Measurements from ENCODE around the gene ACSM5. TPM values are rescaled to one million over a fixed set of nuclear protein-coding genes. Genes with fewer than 3 reads are reported as not detected.

ACSM5 gene
- total and polyA plus RNA-seq, 4 donors, result 4.2 to 240 (median 156) TPM

GRCh38 chr16:20404637-20405036 is 4.7 kb upstream of the ACSM5 start, which contains the start of gene PDILT:
TSS of gene PDILT (minus strand) at chr16:20404737. CDS start at chr16:20399300, 5,437 bp downstream.
- 96% methylated on average over 2 of the region's 2 CpGs for whole genome bisulfite sequencing
- H3K9ac ChIP-seq (ENCODE audit: low read depth in 1 of 2, low read length in 2 of 2), result no peak within 1 kb of the TSS
- H3K4me3 ChIP-seq (ENCODE audit: low read depth in 1 of 3, low read length in 3 of 3), result no peak within 1 kb of the TSS
- TF ChIP-seq RXRA (IDR thresholded peaks at IDR 0.05) (no peak), YY1 (IDR thresholded peaks at IDR 0.05) (no peak), SP1 (IDR thresholded peaks at IDR 0.05) (no peak), FOXA2 (IDR thresholded peaks at IDR 0.05) (no peak), CTCF (IDR thresholded peaks at IDR 0.05; ENCODE audit: low read depth, low read length, missing input control) (no peak), HNF4G (IDR thresholded peaks at IDR 0.05) (no peak), ATF3 (IDR thresholded peaks at IDR 0.05) (no peak), NR2F2 (IDR thresholded peaks at IDR 0.05) (no peak), GABPA (IDR thresholded peaks at IDR 0.05 in 1 of 2, conservative IDR thresholded peaks at IDR 0.05 in 1 of 2) (no peak), JUND (IDR thresholded peaks at IDR 0.05) (no peak), TAF1 (conservative IDR thresholded peaks at IDR 0.05) (no peak), EGR1 (IDR thresholded peaks at IDR 0.05; ENCODE audit: low read depth in 2 of 2) (no peak), FOXA1 (IDR thresholded peaks at IDR 0.05) (no peak), HNF4A (conservative IDR thresholded peaks at IDR 0.05) (no peak)
- TF ChIP-seq, protein P1, sequence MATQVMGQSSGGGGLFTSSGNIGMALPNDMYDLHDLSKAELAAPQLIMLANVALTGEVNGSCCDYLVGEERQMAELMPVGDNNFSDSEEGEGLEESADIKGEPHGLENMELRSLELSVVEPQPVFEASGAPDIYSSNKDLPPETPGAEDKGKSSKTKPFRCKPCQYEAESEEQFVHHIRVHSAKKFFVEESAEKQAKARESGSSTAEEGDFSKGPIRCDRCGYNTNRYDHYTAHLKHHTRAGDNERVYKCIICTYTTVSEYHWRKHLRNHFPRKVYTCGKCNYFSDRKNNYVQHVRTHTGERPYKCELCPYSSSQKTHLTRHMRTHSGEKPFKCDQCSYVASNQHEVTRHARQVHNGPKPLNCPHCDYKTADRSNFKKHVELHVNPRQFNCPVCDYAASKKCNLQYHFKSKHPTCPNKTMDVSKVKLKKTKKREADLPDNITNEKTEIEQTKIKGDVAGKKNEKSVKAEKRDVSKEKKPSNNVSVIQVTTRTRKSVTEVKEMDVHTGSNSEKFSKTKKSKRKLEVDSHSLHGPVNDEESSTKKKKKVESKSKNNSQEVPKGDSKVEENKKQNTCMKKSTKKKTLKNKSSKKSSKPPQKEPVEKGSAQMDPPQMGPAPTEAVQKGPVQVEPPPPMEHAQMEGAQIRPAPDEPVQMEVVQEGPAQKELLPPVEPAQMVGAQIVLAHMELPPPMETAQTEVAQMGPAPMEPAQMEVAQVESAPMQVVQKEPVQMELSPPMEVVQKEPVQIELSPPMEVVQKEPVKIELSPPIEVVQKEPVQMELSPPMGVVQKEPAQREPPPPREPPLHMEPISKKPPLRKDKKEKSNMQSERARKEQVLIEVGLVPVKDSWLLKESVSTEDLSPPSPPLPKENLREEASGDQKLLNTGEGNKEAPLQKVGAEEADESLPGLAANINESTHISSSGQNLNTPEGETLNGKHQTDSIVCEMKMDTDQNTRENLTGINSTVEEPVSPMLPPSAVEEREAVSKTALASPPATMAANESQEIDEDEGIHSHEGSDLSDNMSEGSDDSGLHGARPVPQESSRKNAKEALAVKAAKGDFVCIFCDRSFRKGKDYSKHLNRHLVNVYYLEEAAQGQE (IDR thresholded peaks at IDR 0.05), result no peak
- TF ChIP-seq, protein P2, sequence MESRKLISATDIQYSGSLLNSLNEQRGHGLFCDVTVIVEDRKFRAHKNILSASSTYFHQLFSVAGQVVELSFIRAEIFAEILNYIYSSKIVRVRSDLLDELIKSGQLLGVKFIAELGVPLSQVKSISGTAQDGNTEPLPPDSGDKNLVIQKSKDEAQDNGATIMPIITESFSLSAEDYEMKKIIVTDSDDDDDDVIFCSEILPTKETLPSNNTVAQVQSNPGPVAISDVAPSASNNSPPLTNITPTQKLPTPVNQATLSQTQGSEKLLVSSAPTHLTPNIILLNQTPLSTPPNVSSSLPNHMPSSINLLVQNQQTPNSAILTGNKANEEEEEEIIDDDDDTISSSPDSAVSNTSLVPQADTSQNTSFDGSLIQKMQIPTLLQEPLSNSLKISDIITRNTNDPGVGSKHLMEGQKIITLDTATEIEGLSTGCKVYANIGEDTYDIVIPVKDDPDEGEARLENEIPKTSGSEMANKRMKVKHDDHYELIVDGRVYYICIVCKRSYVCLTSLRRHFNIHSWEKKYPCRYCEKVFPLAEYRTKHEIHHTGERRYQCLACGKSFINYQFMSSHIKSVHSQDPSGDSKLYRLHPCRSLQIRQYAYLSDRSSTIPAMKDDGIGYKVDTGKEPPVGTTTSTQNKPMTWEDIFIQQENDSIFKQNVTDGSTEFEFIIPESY (IDR thresholded peaks at IDR 0.05), result no peak
- TF ChIP-seq, protein P3, sequence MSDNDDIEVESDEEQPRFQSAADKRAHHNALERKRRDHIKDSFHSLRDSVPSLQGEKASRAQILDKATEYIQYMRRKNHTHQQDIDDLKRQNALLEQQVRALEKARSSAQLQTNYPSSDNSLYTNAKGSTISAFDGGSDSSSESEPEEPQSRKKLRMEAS (IDR thresholded peaks at IDR 0.05), result no peak
- DNase-seq (ENCODE audit: low spot score), result no peak
- H3K36me3 ChIP-seq (ENCODE audit: control insufficient read depth in 4 of 4, insufficient read depth in 3 of 4, low read depth in 1 of 4, low read length in 3 of 4), result no peaks in the 10 kb centered on the region
- H3K27ac ChIP-seq (ENCODE audit: low read depth in 1 of 2, low read length in 2 of 2), result no peak within 1 kb of the TSS
- H3K4me1 ChIP-seq (ENCODE audit: control insufficient read depth in 4 of 4, insufficient read depth in 4 of 4, low read length in 3 of 4), result peaks cover 0 to 2% (median 0%) of the 10 kb centered on the region in 4 donors
- no peaks in the 10 kb centered on the region for H3K27me3 ChIP-seq (ENCODE audit: control insufficient read depth in 4 of 4, insufficient read depth in 4 of 4, low read length in 3 of 4)
- no peaks in the 10 kb centered on the region for H3K9me3 ChIP-seq (ENCODE audit: control insufficient read depth in 4 of 4, low read length in 3 of 4)
